Measurements from ENCODE around the gene GNAZ. TPM values are rescaled to one million over a fixed set of nuclear protein-coding genes. Genes with fewer than 3 reads are reported as not detected.
A peak's percentile ranks its signal among the peaks of the same experiment; 100 is the strongest.

The GNAZ gene
- total RNA-seq, 1 experiment from 2014 or later = 5.0 TPM

DNA sequence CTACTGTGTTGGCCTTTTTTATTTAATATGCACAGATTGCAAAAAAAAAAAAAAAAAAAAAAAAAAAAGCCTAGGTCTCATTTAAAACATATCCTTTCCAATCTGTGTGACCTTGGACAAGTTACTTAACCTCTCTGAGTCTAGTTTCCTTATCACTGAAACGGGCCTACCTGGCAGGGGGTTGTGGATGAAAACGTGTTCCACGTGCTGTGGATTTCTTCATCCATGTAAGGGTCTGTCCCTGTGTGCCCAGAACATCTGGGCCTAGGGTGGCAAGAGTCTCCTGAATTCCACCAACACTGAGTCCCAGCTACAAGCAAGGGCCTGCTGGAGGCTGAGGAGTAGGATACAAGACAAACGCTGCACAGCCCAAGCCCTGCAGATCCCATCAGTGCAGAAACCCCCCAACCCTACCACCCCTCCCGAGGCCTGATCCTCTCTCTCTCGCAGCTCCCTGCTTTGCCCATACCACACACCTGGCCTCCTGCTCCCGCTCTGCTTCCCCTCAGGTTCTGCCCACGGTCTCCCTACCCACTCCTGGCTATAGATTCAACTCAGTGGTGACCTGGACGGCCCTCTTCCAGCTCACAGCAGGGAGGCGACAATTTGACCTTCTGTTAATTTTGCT is 4.7 kb upstream of the GNAZ start:
- Mint-ChIP-seq H3K4me3 (no peak overlapping the region), H3K4me1 (peaks cover 3 to 24% of the 10 kb centered on the region in 2 experiments; a peak in 3 of 4 replicates), H3K27ac (peak overlapping the region in 1 of 3 experiments; percentile 49; a peak in 1 of 7 replicates), H3K9me3 (no peaks in the 10 kb centered on the region), H3K27me3 (ENCODE audit: low read depth) (peaks cover 80% of the 10 kb centered on the region), H3K36me3 (ENCODE audit: insufficient read depth in 1 of 3, low read depth in 3 of 3) (no peaks in the 10 kb centered on the region)
- Histone ChIP-seq H3K27ac (ENCODE audit: insufficient read length, low read depth, low read length) (no peak overlapping the region), H3K23me2 (ENCODE audit: insufficient read length, low read depth, low read length, poor library complexity, severe bottlenecking) (peaks cover 4% of the 10 kb centered on the region), H4K8ac (replicated peaks; ENCODE audit: insufficient read length, low read depth, low read length) (no peak overlapping the region), H3K14ac (ENCODE audit: insufficient read depth, low read length) (no peak overlapping the region), H3K79me1 (ENCODE audit: insufficient read depth, low read depth, low read length, poor library complexity, severe bottlenecking) (no peaks in the 10 kb centered on the region), H3K27me3 (ENCODE audit: insufficient read depth, low read length) (peaks cover 8% of the 10 kb centered on the region; the same call in 1 of the 2 replicates), H3K4ac (ENCODE audit: low read depth, low read length) (no peak overlapping the region), H2BK15ac (ENCODE audit: low read depth, low read length) (no peak overlapping the region), H2BK12ac (ENCODE audit: insufficient read length, low read depth, low read length) (no peak overlapping the region), H2BK5ac (ENCODE audit: insufficient read length, low read length) (no peak overlapping the region), H3T11ph (ENCODE audit: low read length) (no peak overlapping the region), H4K20me1 (ENCODE audit: control insufficient read depth, insufficient read depth, insufficient read length) (no peaks in the 10 kb centered on the region), H2AFZ (ENCODE audit: low read length) (no peak overlapping the region), H3K9me3 (ENCODE audit: control insufficient read depth, low read depth, low read length) (no peaks in the 10 kb centered on the region), H3K18ac (ENCODE audit: insufficient read length, low read depth, low read length) (no peak overlapping the region), H3K79me2 (ENCODE audit: insufficient read depth, low read length) (no peaks in the 10 kb centered on the region), H2BK120ac (ENCODE audit: low read depth, low read length, poor library complexity, severe bottlenecking) (no peak overlapping the region), H3K9ac (ENCODE audit: extremely low read depth, insufficient read length, low read length) (no peak overlapping the region), H3K4me2 (ENCODE audit: insufficient read depth, insufficient read length, low read length) (no peak overlapping the region), H2AK5ac (ENCODE audit: insufficient read length, low read length) (no peak overlapping the region), H4K5ac (ENCODE audit: insufficient read length, low read depth, low read length) (no peak overlapping the region), H4K91ac (ENCODE audit: insufficient read length, low read depth, low read length) (no peak overlapping the region), H2BK20ac (ENCODE audit: low read depth, low read length, poor library complexity, severe bottlenecking) (no peak overlapping the region), H3K4me1 (ENCODE audit: insufficient read depth, low read length) (no peaks in the 10 kb centered on the region), H3K23ac (ENCODE audit: insufficient read length, low read depth, low read length) (no peak overlapping the region), H3K56ac (ENCODE audit: insufficient read length, low read depth, low read length) (no peak overlapping the region)
- WGBS (ENCODE audit: extremely low coverage, insufficient read length, low lambda C conversion rate) = no CpG with 5 or more reads among the region's 10 CpGs
- TF ChIP-seq, protein P1, sequence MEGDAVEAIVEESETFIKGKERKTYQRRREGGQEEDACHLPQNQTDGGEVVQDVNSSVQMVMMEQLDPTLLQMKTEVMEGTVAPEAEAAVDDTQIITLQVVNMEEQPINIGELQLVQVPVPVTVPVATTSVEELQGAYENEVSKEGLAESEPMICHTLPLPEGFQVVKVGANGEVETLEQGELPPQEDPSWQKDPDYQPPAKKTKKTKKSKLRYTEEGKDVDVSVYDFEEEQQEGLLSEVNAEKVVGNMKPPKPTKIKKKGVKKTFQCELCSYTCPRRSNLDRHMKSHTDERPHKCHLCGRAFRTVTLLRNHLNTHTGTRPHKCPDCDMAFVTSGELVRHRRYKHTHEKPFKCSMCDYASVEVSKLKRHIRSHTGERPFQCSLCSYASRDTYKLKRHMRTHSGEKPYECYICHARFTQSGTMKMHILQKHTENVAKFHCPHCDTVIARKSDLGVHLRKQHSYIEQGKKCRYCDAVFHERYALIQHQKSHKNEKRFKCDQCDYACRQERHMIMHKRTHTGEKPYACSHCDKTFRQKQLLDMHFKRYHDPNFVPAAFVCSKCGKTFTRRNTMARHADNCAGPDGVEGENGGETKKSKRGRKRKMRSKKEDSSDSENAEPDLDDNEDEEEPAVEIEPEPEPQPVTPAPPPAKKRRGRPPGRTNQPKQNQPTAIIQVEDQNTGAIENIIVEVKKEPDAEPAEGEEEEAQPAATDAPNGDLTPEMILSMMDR (conservative IDR thresholded peaks at IDR 0.05) = no peak
- DNase-seq = peak; percentile 24
